ENCODE results near the gene OGFOD2. TPM values are rescaled to one million over a fixed set of nuclear protein-coding genes. Genes with fewer than 3 reads are reported as not detected.
A peak's percentile ranks its signal among the peaks of the same experiment; 100 is the strongest.

Gene OGFOD2
- total RNA-seq, 4 donors from 2014 or later: 5.9 to 16.3 (median 15.5) TPM

DNA sequence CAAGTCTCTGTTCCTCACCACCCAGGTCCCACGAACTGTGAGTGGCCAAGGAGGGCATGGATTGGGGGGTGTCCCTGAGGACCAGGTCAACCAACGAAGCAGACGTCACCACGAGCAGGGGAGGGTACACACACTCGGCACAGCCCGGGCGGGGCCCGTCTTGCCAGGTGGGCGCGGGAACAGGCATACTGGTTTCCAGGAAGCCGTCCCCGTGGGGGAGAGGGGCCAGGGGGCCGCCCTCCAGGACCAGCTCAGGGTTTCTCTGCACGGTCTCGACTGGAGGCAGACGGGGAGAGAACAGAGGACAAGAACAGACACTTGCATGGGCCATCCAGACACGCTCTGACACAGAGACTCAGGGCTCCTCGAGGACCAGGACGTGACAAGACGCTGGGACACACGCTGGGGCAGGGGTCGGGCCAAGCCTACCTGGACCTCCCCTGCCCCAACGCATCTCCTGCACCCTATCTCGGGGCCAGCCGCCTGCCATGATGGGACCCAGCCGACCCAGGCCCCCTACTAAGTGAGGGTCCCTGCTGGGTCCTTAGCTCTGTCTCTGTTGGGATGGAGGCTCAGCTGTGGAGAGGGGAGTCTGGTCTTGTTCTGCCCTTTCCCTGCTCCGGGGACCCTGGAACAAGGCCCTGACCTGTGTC is 16.7 kb downstream of the OGFOD2 start:
- no peak for DNase-seq
- no peaks in the 10 kb centered on the region for H3K36me3 ChIP-seq
- WGBS, 2 donors: 92 to 93% methylated on average over 15 to 18 of the region's 27 CpGs

DNA sequence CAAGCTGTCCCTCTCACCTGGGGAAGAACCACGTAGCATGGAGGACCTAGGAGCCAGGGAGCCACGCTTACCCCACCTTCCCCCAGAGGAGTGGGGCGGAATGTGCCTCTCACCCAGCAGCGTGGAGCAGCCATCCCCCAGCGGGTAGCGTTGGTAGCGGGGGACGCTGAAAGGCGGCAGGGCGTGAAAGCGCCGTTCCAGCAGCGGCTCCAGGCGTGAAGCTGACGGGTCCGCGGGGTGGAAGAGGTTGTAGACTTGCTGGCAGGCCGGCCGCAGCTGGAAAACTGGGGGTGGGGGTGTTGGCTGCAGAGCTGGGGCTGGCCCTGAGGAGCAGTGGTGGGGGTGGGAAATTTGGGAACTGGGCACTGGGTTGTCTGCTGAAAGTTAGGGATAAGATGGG is 17.3 kb downstream of the OGFOD2 start:
- Histone ChIP-seq H3K27me3 (no peaks in the 10 kb centered on the region), H3K9me3 (no peaks in the 10 kb centered on the region), H3K4me1 (peaks cover 5% of the 10 kb centered on the region in 2 donors), H3K36me3 (no peaks in the 10 kb centered on the region), H3K27ac (no peak overlapping the region), H3K4me3 (replicated peaks in 1 of 3) (no peak overlapping the region)
- TF ChIP-seq, protein P1, sequence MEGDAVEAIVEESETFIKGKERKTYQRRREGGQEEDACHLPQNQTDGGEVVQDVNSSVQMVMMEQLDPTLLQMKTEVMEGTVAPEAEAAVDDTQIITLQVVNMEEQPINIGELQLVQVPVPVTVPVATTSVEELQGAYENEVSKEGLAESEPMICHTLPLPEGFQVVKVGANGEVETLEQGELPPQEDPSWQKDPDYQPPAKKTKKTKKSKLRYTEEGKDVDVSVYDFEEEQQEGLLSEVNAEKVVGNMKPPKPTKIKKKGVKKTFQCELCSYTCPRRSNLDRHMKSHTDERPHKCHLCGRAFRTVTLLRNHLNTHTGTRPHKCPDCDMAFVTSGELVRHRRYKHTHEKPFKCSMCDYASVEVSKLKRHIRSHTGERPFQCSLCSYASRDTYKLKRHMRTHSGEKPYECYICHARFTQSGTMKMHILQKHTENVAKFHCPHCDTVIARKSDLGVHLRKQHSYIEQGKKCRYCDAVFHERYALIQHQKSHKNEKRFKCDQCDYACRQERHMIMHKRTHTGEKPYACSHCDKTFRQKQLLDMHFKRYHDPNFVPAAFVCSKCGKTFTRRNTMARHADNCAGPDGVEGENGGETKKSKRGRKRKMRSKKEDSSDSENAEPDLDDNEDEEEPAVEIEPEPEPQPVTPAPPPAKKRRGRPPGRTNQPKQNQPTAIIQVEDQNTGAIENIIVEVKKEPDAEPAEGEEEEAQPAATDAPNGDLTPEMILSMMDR (IDR thresholded peaks at IDR 0.05): no peak
- no peak for TF ChIP-seq POLR2A (IDR thresholded peaks at IDR 0.05)
- intact Hi-C loops (cut with DNase I): no loop called here
- peak in 1 of 2 donors; percentile 26 for DNase-seq
- 71 to 72% methylated on average over 19 of the region's 19 CpGs for WGBS, 2 donors

More for the DNA sequence above, 16.7 kb downstream of the OGFOD2 start:
- intact Hi-C loops (cut with DNase I): no loop called here
- Histone ChIP-seq H3K27ac (no peak overlapping the region), H3K4me1 (peaks cover 5% of the 10 kb centered on the region in 2 donors), H3K27me3 (no peaks in the 10 kb centered on the region), H3K9me3 (no peaks in the 10 kb centered on the region), H3K4me3 (replicated peaks in 1 of 3) (no peak overlapping the region)
- TF ChIP-seq, protein P1 (IDR thresholded peaks at IDR 0.05): no peak
- no peak for TF ChIP-seq POLR2A (IDR thresholded peaks at IDR 0.05)

DNA sequence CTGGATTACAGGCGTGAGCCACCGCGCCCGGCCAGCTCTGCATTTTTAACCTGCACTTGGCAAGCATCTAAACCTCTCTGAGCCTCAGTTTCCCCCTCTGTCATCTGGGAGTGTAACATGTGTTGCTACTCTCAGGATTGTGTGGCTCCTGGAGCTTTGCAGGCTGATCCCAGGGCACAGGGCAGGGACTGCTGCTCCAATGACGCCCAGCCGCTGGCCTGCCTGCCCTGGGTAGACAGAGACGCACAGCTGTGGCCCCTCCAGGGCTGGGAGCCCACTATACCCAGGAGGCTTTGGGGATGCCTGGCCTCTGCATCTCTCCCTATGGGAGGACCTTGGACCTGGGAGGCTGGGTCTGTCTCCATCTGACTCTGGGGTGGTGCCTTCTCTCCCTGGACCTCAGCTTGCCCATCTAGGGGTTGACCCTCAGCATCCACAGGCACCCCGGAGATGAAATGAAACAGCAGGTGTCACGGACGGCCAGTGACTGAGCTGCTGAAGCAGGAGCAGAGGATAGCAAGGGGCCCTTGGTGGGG is 19.2 kb downstream of the OGFOD2 start:
- H3K27ac ChIP-seq: no peak overlapping the region
- no peak for DNase-seq
- no peaks in the 10 kb centered on the region for H3K36me3 ChIP-seq
- no peak overlapping the region for H3K4me3 ChIP-seq (replicated peaks in 1 of 3)
- TF ChIP-seq, protein P1 (IDR thresholded peaks at IDR 0.05): no peak
- no peak for TF ChIP-seq POLR2A (IDR thresholded peaks at IDR 0.05)
- no peaks in the 10 kb centered on the region for H3K27me3 ChIP-seq
- 93 to 97% methylated on average over 9 to 10 of the region's 10 CpGs for WGBS, 2 donors
- H3K4me1 ChIP-seq: peaks cover 5% of the 10 kb centered on the region in 2 donors
- intact Hi-C loops (cut with DNase I): no loop called here
- H3K9me3 ChIP-seq: no peaks in the 10 kb centered on the region

DNA sequence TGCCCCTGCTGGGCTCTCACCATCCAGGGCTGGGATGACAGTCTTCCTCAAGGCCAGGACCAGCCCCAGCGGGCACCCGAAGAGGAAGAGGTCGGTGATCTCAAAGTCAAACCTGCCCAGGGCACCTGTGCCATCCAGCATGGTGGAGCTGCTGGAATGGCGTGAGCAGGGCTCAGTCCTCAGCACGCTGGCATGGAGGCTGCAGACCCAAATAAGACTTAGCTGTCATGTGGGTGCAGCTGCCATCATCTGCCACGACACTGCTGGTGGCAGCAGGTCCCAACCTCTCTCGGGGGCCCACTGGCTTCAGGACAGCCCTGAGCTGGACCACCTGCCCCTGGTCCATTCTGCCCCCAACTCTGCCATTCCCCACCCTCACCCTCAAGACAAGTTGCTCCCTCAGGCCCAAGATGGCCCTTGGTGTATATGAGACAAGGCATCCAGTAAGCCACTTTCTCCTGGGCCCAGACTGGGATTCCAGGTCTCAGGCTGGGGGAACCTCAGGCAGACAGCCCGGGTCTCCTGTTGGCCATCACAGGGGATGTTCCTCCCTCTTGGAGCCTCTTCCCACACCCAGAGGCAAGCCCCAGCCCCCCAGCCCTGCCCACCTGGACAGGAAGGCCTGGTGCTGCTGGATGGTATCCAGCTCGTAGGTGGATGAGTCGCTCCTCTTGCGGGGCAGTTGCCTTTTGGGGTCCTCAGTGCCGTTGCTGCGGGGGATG is 19.9 kb downstream of the OGFOD2 start:
- H3K9me3 ChIP-seq: no peaks in the 10 kb centered on the region
- intact Hi-C loops (cut with DNase I): no loop called here
- WGBS, 2 donors: 87 to 96% methylated on average over 7 to 9 of the region's 13 CpGs
- TF ChIP-seq, protein P1 (IDR thresholded peaks at IDR 0.05): no peak
- no peak for TF ChIP-seq POLR2A (IDR thresholded peaks at IDR 0.05)
- H3K36me3 ChIP-seq: no peaks in the 10 kb centered on the region
- H3K4me1 ChIP-seq: peaks cover 5% of the 10 kb centered on the region in 2 donors
- no peak overlapping the region for H3K4me3 ChIP-seq (replicated peaks in 1 of 3)
- no peak overlapping the region for H3K27ac ChIP-seq
- DNase-seq: no peak
- H3K27me3 ChIP-seq: no peaks in the 10 kb centered on the region

Data from thyroid gland (tissue), 4 donors.